PC-9 (cell line): ENCODE results near the gene IGFBP6. TPM values are rescaled to one million over a fixed set of nuclear protein-coding genes. Genes with fewer than 3 reads are reported as not detected.

Source experiments
- BruUV-seq: library from RNA; stranded (reverse); fragments of 400-500 nt; replicated peaks from 2 replicates; lab custom pipeline; 2021; lab: Mats Ljungman, UMichigan
- CTCF ChIA-PET: fragments of 300-600 bp; sonication (Branson Sonifier 250); formaldehyde crosslinking; loops from one replicate; lab custom pipeline; 2022; ENCODE audit warnings: antibody characterized with exemption; lab: Charles Lee
- POLR2A ChIA-PET: fragments of 300-600 bp; sonication (Branson Sonifier 250); formaldehyde crosslinking; loops from one replicate; lab custom pipeline; 2022; ENCODE audit warnings: antibody characterized with exemption; ENCODE audit not compliant: unreplicated experiment; lab: Charles Lee
- DNase-seq, 2 experiments: peaks; one replicate each; pipeline versions ENCODE4 v3.0.0 to v3.0.0-alpha.2; 2015 to 2022; ENCODE audit warnings: mixed read lengths in 1 of 2
- H2AFZ ChIP-seq: fragments of 200-600 bp; sonication (generic); 2 replicates; pipeline ENCODE4 v1.8.1; 2017; ENCODE audit warnings: antibody characterized with exemption
- H3F3A ChIP-seq: fragments of 200-600 bp; sonication (generic); 2 replicates; pipeline ENCODE4 v1.8.1; 2017; ENCODE audit warnings: antibody characterized with exemption, mild to moderate bottlenecking, low read depth; ENCODE audit not compliant: insufficient read depth
- H3K27ac ChIP-seq: fragments of 200-600 bp; sonication (generic); 2 replicates; pipeline ENCODE4 v1.6.1; 2016; ENCODE audit warnings: mixed run types
- H3K27me3 ChIP-seq: fragments of 200-600 bp; sonication (generic); 2 replicates; pipeline ENCODE4 v1.6.1; 2016; ENCODE audit warnings: low read depth, mixed run types; ENCODE audit not compliant: insufficient read depth
- H3K36me3 ChIP-seq: fragments of 200-600 bp; sonication (generic); 2 replicates; pipeline ENCODE4 v1.6.1; 2016; ENCODE audit warnings: low read depth, mixed run types
- H3K4me1 ChIP-seq: fragments of 200-600 bp; sonication (generic); replicated peaks from 2 replicates; pipeline ENCODE4 v1.6.1; 2016; ENCODE audit warnings: mixed run types; ENCODE audit not compliant: insufficient read depth
- H3K4me2 ChIP-seq: fragments of 200-600 bp; sonication (generic); 2 replicates; pipeline ENCODE4 v1.6.1; 2017; ENCODE audit warnings: mixed run types
- H3K4me3 ChIP-seq: fragments of 200-600 bp; sonication (generic); 2 replicates; pipeline ENCODE4 v1.6.1; 2016; ENCODE audit warnings: mixed run types
- H3K79me2 ChIP-seq: fragments of 200-600 bp; sonication (generic); 2 replicates; pipeline ENCODE4 v1.6.1; 2017; ENCODE audit warnings: low read depth, mixed run types
- H3K9me2 ChIP-seq: fragments of 200-600 bp; sonication (generic); 2 replicates; pipeline ENCODE4 v1.8.1; 2017; ENCODE audit warnings: mild to moderate bottlenecking; ENCODE audit not compliant: insufficient read depth
- H3K9me3 ChIP-seq: fragments of 200-600 bp; sonication (generic); 2 replicates; pipeline ENCODE4 v1.8.1; 2016; ENCODE audit warnings: low read depth; ENCODE audit not compliant: insufficient read depth
- H4K20me1 ChIP-seq: fragments of 200-600 bp; sonication (generic); 2 replicates; pipeline ENCODE4 v1.8.1; 2017; ENCODE audit not compliant: insufficient read depth
- EZH2 ChIP-seq: fragments of 200-600 bp; sonication (generic); IDR thresholded peaks from 2 replicates; pipeline ENCODE4 v1.8.0; 2017; ENCODE audit warnings: antibody characterized with exemption, low read depth
- intact Hi-C: fragments of 100-400 bp; cut with micrococcal nuclease; formaldehyde crosslinking; loops from one replicate; pipeline ENCODE4 v1.10.0; 2022; ENCODE audit not compliant: unreplicated experiment
- total RNA-seq: library from RNA; stranded (reverse); gene quantifications from 2 replicates; pipeline ENCODE4 v1.2.3, GENCODE V29; 2021
- TF ChIP-seq, protein P1 (sequence below): fragments of 200-600 bp; sonication (generic); conservative IDR thresholded peaks from 2 replicates; pipeline ENCODE4 v1.6.1; 2017; ENCODE audit warnings: mixed run types, antibody characterized with exemption, mild to moderate bottlenecking, moderate library complexity

Gene IGFBP6
- total RNA-seq, 1 experiment from 2014 or later, result 290 TPM

GRCh38 chr12:53096759-53097158, 708 bp upstream of the IGFBP6 start:
- Histone ChIP-seq H3K4me1 (peaks cover 22% of the 10 kb centered on the region), H3K79me2 (no peaks in the 10 kb centered on the region; the same call in 1 of the 2 replicates), H2AFZ (peak overlapping the region; percentile 96; the same call in 1 of the 2 replicates), H3K9me2 (no peaks in the 10 kb centered on the region), H3K4me2 (peak overlapping the region; percentile 87), H4K20me1 (no peaks in the 10 kb centered on the region), H3F3A (peaks cover 33% of the 10 kb centered on the region; the same call in 1 of the 2 replicates), H3K9me3 (no peaks in the 10 kb centered on the region), H3K27me3 (no peaks in the 10 kb centered on the region), H3K27ac (no peak overlapping the region; the same call in 1 of the 2 replicates), H3K4me3 (peak overlapping the region; percentile 96), H3K36me3 (0 out of 2 replicates have a peak, but pooled peaks cover 6% of the 10 kb centered on the region)
- no TSS peak for BruUV-seq
- CTCF ChIA-PET, result interaction anchor here (0.7 to 3.4 kb wide), 3 partner anchors 17 to 176 kb away, joined by 3 to 16 read pairs (median 5); partner anchors contain the start of gene SPRYD3
- TF ChIP-seq, protein P1, sequence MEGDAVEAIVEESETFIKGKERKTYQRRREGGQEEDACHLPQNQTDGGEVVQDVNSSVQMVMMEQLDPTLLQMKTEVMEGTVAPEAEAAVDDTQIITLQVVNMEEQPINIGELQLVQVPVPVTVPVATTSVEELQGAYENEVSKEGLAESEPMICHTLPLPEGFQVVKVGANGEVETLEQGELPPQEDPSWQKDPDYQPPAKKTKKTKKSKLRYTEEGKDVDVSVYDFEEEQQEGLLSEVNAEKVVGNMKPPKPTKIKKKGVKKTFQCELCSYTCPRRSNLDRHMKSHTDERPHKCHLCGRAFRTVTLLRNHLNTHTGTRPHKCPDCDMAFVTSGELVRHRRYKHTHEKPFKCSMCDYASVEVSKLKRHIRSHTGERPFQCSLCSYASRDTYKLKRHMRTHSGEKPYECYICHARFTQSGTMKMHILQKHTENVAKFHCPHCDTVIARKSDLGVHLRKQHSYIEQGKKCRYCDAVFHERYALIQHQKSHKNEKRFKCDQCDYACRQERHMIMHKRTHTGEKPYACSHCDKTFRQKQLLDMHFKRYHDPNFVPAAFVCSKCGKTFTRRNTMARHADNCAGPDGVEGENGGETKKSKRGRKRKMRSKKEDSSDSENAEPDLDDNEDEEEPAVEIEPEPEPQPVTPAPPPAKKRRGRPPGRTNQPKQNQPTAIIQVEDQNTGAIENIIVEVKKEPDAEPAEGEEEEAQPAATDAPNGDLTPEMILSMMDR, result no peak
- TF ChIP-seq EZH2, result no peak
- DNase-seq, result no peak
- intact Hi-C loops, result no loop called here
- POLR2A ChIA-PET, result interaction anchor here (0.6 kb wide), 1 partner anchor 29 kb away, joined by 3 read pairs; no protein-coding TSS in a partner anchor

DNA sequence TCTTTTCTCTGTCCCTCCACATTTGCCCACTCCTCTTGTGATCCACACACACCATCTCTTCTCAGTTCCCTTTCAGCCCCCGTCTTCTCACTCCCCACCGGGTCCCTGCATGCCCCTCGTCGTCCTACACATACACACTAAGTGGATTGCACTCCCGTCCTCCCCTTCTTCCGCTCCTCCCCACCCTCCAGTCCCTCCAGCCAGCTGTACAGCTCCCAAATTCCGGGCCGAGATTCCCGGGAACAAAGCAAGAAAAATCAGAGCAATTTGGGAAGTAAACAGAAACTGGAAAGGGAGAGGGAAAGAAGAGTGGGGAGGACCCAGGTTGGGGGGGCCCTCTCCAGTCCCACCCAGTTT, 282 bp upstream of the IGFBP6 start:
- no peak for TF ChIP-seq EZH2
- TF ChIP-seq, protein P1, result no peak
- intact Hi-C loops, result no loop called here
- ChIA-PET POLR2A (interaction anchor here (0.6 kb wide), 1 partner anchor 29 kb away, joined by 3 read pairs; no protein-coding TSS in a partner anchor), CTCF (interaction anchor here (0.7 to 3.4 kb wide), 3 partner anchors 17 to 175 kb away, joined by 3 to 16 read pairs (median 5); partner anchors contain the start of gene SPRYD3)
- no TSS peak for BruUV-seq
- H3K36me3 ChIP-seq, result 0 out of 2 replicates have a peak, but pooled peaks cover 6% of the 10 kb centered on the region
- H3K4me2 ChIP-seq, result peak overlapping the region; percentile 87
- H3K9me3 ChIP-seq, result no peaks in the 10 kb centered on the region
- peak overlapping the region; percentile 96 for H3K4me3 ChIP-seq
- H3K27me3 ChIP-seq, result no peaks in the 10 kb centered on the region
- no peaks in the 10 kb centered on the region for H3K9me2 ChIP-seq
- peaks cover 22% of the 10 kb centered on the region for H3K4me1 ChIP-seq
- peak overlapping the region; percentile 96 for H2AFZ ChIP-seq
- H3F3A ChIP-seq, result peaks cover 33% of the 10 kb centered on the region; the same call in 1 of the 2 replicates
- no peak for DNase-seq
- no peaks in the 10 kb centered on the region; the same call in 1 of the 2 replicates for H3K79me2 ChIP-seq
- H3K27ac ChIP-seq, result peak overlapping the region; percentile 87
- H4K20me1 ChIP-seq, result no peaks in the 10 kb centered on the region

DNA sequence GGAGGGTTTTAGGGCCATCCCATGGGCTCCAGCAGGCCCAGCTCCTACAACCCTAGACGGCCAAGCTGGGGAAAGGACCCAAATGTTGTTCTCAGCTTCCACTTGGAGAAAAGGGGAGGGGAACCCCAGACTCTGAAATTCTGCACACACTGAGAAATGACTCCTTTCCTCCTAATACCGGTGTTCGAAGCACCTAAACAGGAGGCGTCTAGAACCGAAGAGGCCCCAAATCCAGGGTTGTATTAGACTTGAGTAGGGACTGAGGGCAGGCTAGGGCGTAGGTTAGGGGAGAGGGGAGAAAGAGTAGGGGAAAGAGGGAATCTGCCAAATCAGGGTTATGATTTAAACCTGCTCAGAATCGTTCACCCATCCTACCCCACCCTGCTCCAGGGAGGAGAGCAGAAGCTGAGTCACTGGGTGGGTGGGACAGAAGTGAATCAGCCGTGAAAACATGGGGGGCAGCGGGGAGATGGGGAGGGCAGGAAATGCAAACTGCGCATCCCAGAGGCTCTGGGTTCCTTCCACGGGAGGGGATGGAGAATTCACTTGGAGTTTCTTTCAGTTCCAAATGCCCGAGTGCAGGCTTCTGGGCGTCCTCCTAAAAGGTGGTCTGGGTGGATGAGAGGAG, 1.0 kb downstream of the IGFBP6 start:
- Histone ChIP-seq H3K27me3 (no peaks in the 10 kb centered on the region), H3F3A (peaks cover 33% of the 10 kb centered on the region; the same call in 1 of the 2 replicates), H3K27ac (peak overlapping the region; percentile 87), H2AFZ (peak overlapping the region; percentile 96), H3K4me3 (peak overlapping the region; percentile 96), H3K9me3 (no peaks in the 10 kb centered on the region), H3K4me1 (peaks cover 22% of the 10 kb centered on the region), H3K9me2 (no peaks in the 10 kb centered on the region), H4K20me1 (no peaks in the 10 kb centered on the region), H3K36me3 (0 out of 2 replicates have a peak, but pooled peaks cover 6% of the 10 kb centered on the region), H3K79me2 (no peaks in the 10 kb centered on the region; the same call in 1 of the 2 replicates), H3K4me2 (peak overlapping the region; percentile 87)
- CTCF ChIA-PET, result interaction anchor here (0.6 to 3.4 kb wide), 8 partner anchors 18 to 223 kb away, joined by 3 to 22 read pairs (median 4); partner anchors contain the start of genes AAAS and SPRYD3
- POLR2A ChIA-PET, result interaction anchor here (0.5 to 2.0 kb wide), 5 partner anchors 19 to 283 kb away, joined by 4 to 25 read pairs (median 6); partner anchors contain the start of genes KRT8 and SPRYD3
- intact Hi-C loops, result loop anchor here (2.0 kb wide), 1 partner anchor 20 kb away; the partner anchor contains the start of gene SPRYD3
- peak; percentile 50 to 59 for DNase-seq
- TSS peak; percentile 84 for BruUV-seq
- TF ChIP-seq, protein P1, result no peak
- TF ChIP-seq EZH2, result no peak
